ENCODE data around the gene C1orf94.

- TF ChIP-seq EZH2 (IDR thresholded peaks at IDR 0.05; ENCODE audit: insufficient read depth, poor library complexity, severe bottlenecking) (no peak), EZH2phosphoT487 (IDR thresholded peaks at IDR 0.05; ENCODE audit: insufficient read depth, low read depth) (no peak)
Measured at GRCh38 chr1:34188985-34189384, 12.3 kb downstream of the C1orf94 start.

All from GM23248 (cell line).